K562 (cell line): ENCODE measurements around the gene ZNF45. TPM values are rescaled to one million over a fixed set of nuclear protein-coding genes. Genes with fewer than 3 reads are reported as not detected.
"Not testable (repeated sequence)": the region's sequence is repeated elsewhere in the genome, so short reads cannot be mapped to it uniquely, and the experiment has no call there.

Experiments
- ATAC-seq: fragments of 200-7000 bp; cut with Tn5 transposase; 3 replicates; pipeline ENCODE4 v1.9.1; 2020; ENCODE audit warnings: moderate library complexity
- BruUV-seq: library from RNA; stranded (reverse); fragments of 400-500 nt; replicated peaks from 2 replicates; lab custom pipeline; 2021; lab: Mats Ljungman, UMichigan
- CTCF ChIA-PET: fragments of 300-600 bp; formaldehyde crosslinking; extraction: SDS; loops from one replicate; lab custom pipeline; 2021; ENCODE audit warnings: low intra/inter-chr PET ratio; lab: Yijun Ruan, JAX
- POLR2A ChIA-PET: fragments of 300-600, 350-650 bp; sonication (Branson Sonifier 250); formaldehyde crosslinking; extraction: SDS; loops from one replicate; lab custom pipeline; 2021; ENCODE audit warnings: antibody characterized with exemption, inconsistent platforms; lab: Yijun Ruan, JAX
- DNase-seq, 4 experiments: peaks; one replicate each; pipeline versions ENCODE4 v3.0.0 to v3.0.0-alpha.2; 2011 to 2018; ENCODE audit warnings: low spot score in 3 of 4, mixed read lengths in 3 of 4; ENCODE audit errors: extremely low read depth in 1 of 4
- FAIRE-seq: peaks from 2 replicates; lab custom pipeline; 2011; peaks lifted over from hg19 to GRCh38; lab: Jason Lieb, UNC
- H2AFZ ChIP-seq: 2 replicates; pipeline ENCODE4 v1.6.0; 2011; ENCODE audit warnings: low read depth, low read length, control low read depth, inconsistent platforms
- H3K27ac ChIP-seq: fragments of 200-600 bp; 3 replicates; pipeline ENCODE4 v1.8.0; 2011; ENCODE audit warnings: low read depth, mild to moderate bottlenecking, control low read depth, inconsistent platforms, low read length, moderate library complexity, mixed read lengths; ENCODE audit errors: extremely low read depth
- H3K27me3 ChIP-seq, 2 experiments: fragments of 300-600 bp in 1 of 2; 2 replicates in 1 of 2; 3 replicates in 1 of 2; pipeline versions ENCODE4 v1.6.0 to v1.8.0; 2011; ENCODE audit warnings: inconsistent platforms in 2 of 2, low read length in 2 of 2, mild to moderate bottlenecking in 1 of 2, mixed read lengths in 1 of 2, moderate library complexity in 1 of 2; ENCODE audit not compliant: control insufficient read depth in 2 of 2, insufficient read depth in 2 of 2
- H3K36me3 ChIP-seq: fragments of 300-600 bp; 3 replicates; pipeline ENCODE4 v1.8.0; 2011; ENCODE audit warnings: mild to moderate bottlenecking, low read length, inconsistent platforms; ENCODE audit not compliant: control insufficient read depth, insufficient read depth
- H3K4me1 ChIP-seq, 2 experiments: fragments of 200-600 bp in 1 of 2; replicated peaks in 1 of 2; 2 replicates in 1 of 2; 3 replicates in 1 of 2; pipeline versions ENCODE4 v1.5.1 to v1.8.0; 2011; ENCODE audit warnings: inconsistent platforms in 2 of 2, low read length in 2 of 2, mild to moderate bottlenecking in 1 of 2, mixed read lengths in 1 of 2, moderate library complexity in 1 of 2; ENCODE audit not compliant: control insufficient read depth in 2 of 2, insufficient read depth in 2 of 2
- H3K4me2 ChIP-seq: 2 replicates; pipeline ENCODE4 v1.6.1; 2011; ENCODE audit warnings: low read length, control low read depth, inconsistent platforms, mixed read lengths; ENCODE audit not compliant: insufficient read depth
- H3K4me3 ChIP-seq: fragments of 200-600 bp; sonication (generic), shearing (Covaris generic); 2 replicates; pipeline ENCODE4 v1.5.1; 2016; ENCODE audit warnings: control low read depth, inconsistent platforms
- H3K79me2 ChIP-seq: fragments of 200-600 bp; 3 replicates; pipeline ENCODE4 v1.8.0; 2011; ENCODE audit warnings: low read length, inconsistent platforms; ENCODE audit not compliant: control insufficient read depth, insufficient read depth
- H3K9ac ChIP-seq, 2 experiments: 2 replicates each; pipeline versions ENCODE4 v1.6.0 to v1.6.1; 2011; ENCODE audit warnings: low read depth in 2 of 2, low read length in 2 of 2, control low read depth in 1 of 2, inconsistent platforms in 1 of 2, mild to moderate bottlenecking in 1 of 2, mixed read lengths in 1 of 2; ENCODE audit not compliant: insufficient read depth in 1 of 2
- H3K9me1 ChIP-seq: one replicate; pipeline ENCODE4 v1.6.0; 2011; ENCODE audit warnings: inconsistent platforms, mild to moderate bottlenecking, low read length, moderate library complexity; ENCODE audit not compliant: control insufficient read depth, insufficient read depth
- H3K9me3 ChIP-seq: replicated peaks from 2 replicates; pipeline ENCODE4 v1.5.1; 2011; ENCODE audit warnings: low read depth, low read length, inconsistent platforms; ENCODE audit not compliant: control insufficient read depth, insufficient read depth
- H4K20me1 ChIP-seq: replicated peaks from 2 replicates; pipeline ENCODE4 v1.6.1; 2011; ENCODE audit warnings: low read length, inconsistent platforms, mixed read lengths; ENCODE audit not compliant: control insufficient read depth, insufficient read depth
- POU5F1 ChIP-seq: fragments of 150-350 bp; IDR thresholded peaks from 2 replicates; pipeline ENCODE4 v1.6.1; 2014; ENCODE audit warnings: borderline replicate concordance, low read length, low read depth, mild to moderate bottlenecking; ENCODE audit not compliant: partially characterized antibody
- ZNF274 ChIP-seq: IDR thresholded peaks from 2 replicates; pipeline ENCODE4 v1.6.1; 2011; ENCODE audit warnings: low read depth, mild to moderate bottlenecking, low read length, moderate library complexity, borderline replicate concordance
- WGBS: fragments of 100-300 bp; shearing (Covaris generic); methylation state at CpG from one replicate; pipeline ENCODE4 v1.1.6; 2016; ENCODE audit warnings: low coverage, mixed read lengths; ENCODE audit not compliant: insufficient coverage; ENCODE audit errors: missing lambda C conversion rate; 5-methylcytosine and 5-hydroxymethylcytosine counted together
- in situ Hi-C: fragments of 300-500 bp; cut with MboI; formaldehyde crosslinking; loops from 4 replicates; pipeline ENCODE4 v1.15.0; 2018; ENCODE audit warnings: inconsistent platforms, mixed read lengths
- intact Hi-C: fragments of 100-400 bp; cut with micrococcal nuclease; formaldehyde crosslinking; loops from 2 replicates; pipeline ENCODE4 v1.14.2; 2022
- polyA plus RNA-seq, 8 experiments: library from polyadenylated mRNA; depleted of rRNA in 4 of 8; stranded (reverse) in 5 of 8; unstranded in 3 of 8; fragments of >200 nt; fragmentation: Nextera tagmentation in 2 of 8; fragmentation: Illumina TruSeq in 1 of 8; extraction: Ambion mirVana in 2 of 8; extraction: Trizol in 1 of 8; gene quantifications; 2 replicates each; pipeline versions ENCODE4 v1.2.1 to v1.2.3, GENCODE V29; 2011 to 2014; ENCODE audit warnings: inconsistent platforms in 1 of 8, missing spikeins in 1 of 8
- small RNA-seq: library from RNA; depleted of rRNA; stranded (forward); fragments of <200 nt; gene quantifications from one replicate; pipeline ENCODE3, GENCODE V24; 2014
- total RNA-seq, 7 experiments: library from RNA; depleted of rRNA in 6 of 7; stranded (reverse); fragments of >200 nt in 6 of 7; fragmentation: Illumina TruSeq in 2 of 7; extraction: Trizol in 2 of 7; gene quantifications; 2 replicates each; pipeline versions ENCODE4 v1.2.1 to v1.2.3, GENCODE V29; 2011 to 2021; ENCODE audit warnings: low replicate concordance in 1 of 7

The ZNF45 gene
- total and polyA plus RNA-seq, 9 of the 15 experiments (the other 6 are each of a cell fraction or from before 2014, with no cell fraction given): 2.6 to 10.6 (median 9.4) TPM

- no peaks in the 10 kb centered on the region for H3K4me1 ChIP-seq
- H3K27me3 ChIP-seq: no peaks in the 10 kb centered on the region
- 0% methylated on average over 5 of the region's 5 CpGs for WGBS
- FAIRE-seq: no peak
- ChIA-PET CTCF (no interaction called here), POLR2A (no interaction called here)
- ATAC-seq: no peak
- in situ Hi-C loops: no loop called here
- no peak overlapping the region for H3K4me3 ChIP-seq
- H3K9me3 ChIP-seq: peaks cover 2% of the 10 kb centered on the region; the same call in 1 of the 2 replicates
- H3K36me3 ChIP-seq: no peaks in the 10 kb centered on the region
- H3K27ac ChIP-seq: no peak overlapping the region
- H4K20me1 ChIP-seq: no peaks in the 10 kb centered on the region
- H3K79me2 ChIP-seq: no peaks in the 10 kb centered on the region
- no peak overlapping the region for H3K4me2 ChIP-seq
- intact Hi-C loops: no loop called here
- BruUV-seq: no TSS peak
- TF ChIP-seq ZNF274 (peak; percentile 96), POU5F1 (no peak)
- no peak overlapping the region for H3K9ac ChIP-seq
- H2AFZ ChIP-seq: no peak overlapping the region
- H3K9me1 ChIP-seq: no peaks in the 10 kb centered on the region
- DNase-seq: no peak
These were observed 62.3 kb downstream of the ZNF45 start for GRCh38 chr19:43872547-43873336.

GRCh38 chr19:43866923-43867322, 68.2 kb downstream of the ZNF45 start:
- H3K4me2 ChIP-seq, FAIRE-seq, H3K9ac ChIP-seq, POLR2A ChIA-PET, H3K27ac ChIP-seq, H2AFZ ChIP-seq, H3K36me3 ChIP-seq, in situ Hi-C loops, H3K27me3 ChIP-seq, H3K9me1 ChIP-seq, H3K79me2 ChIP-seq, ATAC-seq, H4K20me1 ChIP-seq, CTCF ChIA-PET, BruUV-seq, DNase-seq, H3K9me3 ChIP-seq, intact Hi-C loops, H3K4me1 ChIP-seq, H3K4me3 ChIP-seq: not testable (repeated sequence)
- 3% methylated on average over 20 of the region's 28 CpGs for WGBS

Small RNAs within 50 kb of the gene (small RNA-seq; reads per million reads assigned to genes)
- not detected for gene AC006213.5

Other genes with a start within 250 kb of the ZNF45 start
Only the 7 nearest of the 16 such genes appear.
- 7.9 TPM in 2 replicates for gene ZNF283, start 108.0 kb downstream of the ZNF45 start, total RNA-seq (2014; rRNA removed)
- gene ZNF283, start 108.0 kb downstream of the ZNF45 start, total RNA-seq (2014; rRNA removed; fragmentation: Illumina TruSeq; extraction: Trizol): 19.5 and 21.3 TPM in 2 replicates
- 11.3 and 14.0 TPM in 2 replicates for gene ZNF283, start 108.0 kb downstream of the ZNF45 start, total RNA-seq (2015; rRNA removed; fragmentation: Illumina TruSeq; extraction: Trizol)
- gene ZNF283, start 108.0 kb downstream of the ZNF45 start, total RNA-seq (2021): 10.3 and 10.7 TPM in 2 replicates
- 7.3 and 9.8 TPM in 2 replicates for gene ZNF283, start 108.0 kb downstream of the ZNF45 start, polyA plus RNA-seq (2011; rRNA removed)
- gene ZNF283, start 108.0 kb downstream of the ZNF45 start, polyA plus RNA-seq (2014; fragmentation: Illumina TruSeq; extraction: Trizol): 6.2 and 7.0 TPM in 2 replicates
- 10 to 100 TPM in 1 of 2 experiments, 1 to 10 TPM in 1; 6.0 to 11.1 TPM for gene ZNF283, start 108.0 kb downstream of the ZNF45 start, polyA plus RNA-seq (2014; fragmentation: Nextera tagmentation; extraction: Ambion mirVana)
- 7.2 and 9.4 TPM in 2 replicates for gene ZNF283, start 108.0 kb downstream of the ZNF45 start, polyA plus RNA-seq (2014; rRNA removed)
- 0.20 and 0.41 TPM in 2 replicates for gene ZNF404, start 51.3 kb downstream of the ZNF45 start, total RNA-seq (2014; rRNA removed)
- gene ZNF404, start 51.3 kb downstream of the ZNF45 start, total RNA-seq (2014; rRNA removed; fragmentation: Illumina TruSeq; extraction: Trizol): 0.40 and 0.54 TPM in 2 replicates
- 0.19 and 0.25 TPM in 2 replicates for gene ZNF404, start 51.3 kb downstream of the ZNF45 start, total RNA-seq (2015; rRNA removed; fragmentation: Illumina TruSeq; extraction: Trizol)
- gene ZNF404, start 51.3 kb downstream of the ZNF45 start, total RNA-seq (2021): 0.22 and 0.36 TPM in 2 replicates
- gene ZNF404, start 51.3 kb downstream of the ZNF45 start, polyA plus RNA-seq (2011; rRNA removed): 0.45 and 0.67 TPM in 2 replicates
- gene ZNF404, start 51.3 kb downstream of the ZNF45 start, polyA plus RNA-seq (2014; fragmentation: Illumina TruSeq; extraction: Trizol): 0.15 and 0.61 TPM in 2 replicates
- under 1 TPM; 0.15 to 0.55 TPM for gene ZNF404, start 51.3 kb downstream of the ZNF45 start, polyA plus RNA-seq (2014; fragmentation: Nextera tagmentation; extraction: Ambion mirVana)
- gene ZNF404, start 51.3 kb downstream of the ZNF45 start, polyA plus RNA-seq (2014; rRNA removed): 0.23 and 0.44 TPM in 2 replicates
- 0.32 and 1.2 TPM in 2 replicates for gene ZNF221, start 15.9 kb upstream of the ZNF45 start, total RNA-seq (2014; rRNA removed)
- gene ZNF221, start 15.9 kb upstream of the ZNF45 start, total RNA-seq (2014; rRNA removed; fragmentation: Illumina TruSeq; extraction: Trizol): 1.2 and 1.4 TPM in 2 replicates
- gene ZNF221, start 15.9 kb upstream of the ZNF45 start, total RNA-seq (2015; rRNA removed; fragmentation: Illumina TruSeq; extraction: Trizol): 0.80 and 0.98 TPM in 2 replicates
- 0.78 and 1.1 TPM in 2 replicates for gene ZNF221, start 15.9 kb upstream of the ZNF45 start, total RNA-seq (2021)
- gene ZNF221, start 15.9 kb upstream of the ZNF45 start, polyA plus RNA-seq (2011; rRNA removed): 0.09 and 0.35 TPM in 2 replicates
- gene ZNF221, start 15.9 kb upstream of the ZNF45 start, polyA plus RNA-seq (2014; fragmentation: Illumina TruSeq; extraction: Trizol): 0.40 and 0.43 TPM in 2 replicates
- under 1 TPM; 0.45 to 0.52 TPM for gene ZNF221, start 15.9 kb upstream of the ZNF45 start, polyA plus RNA-seq (2014; fragmentation: Nextera tagmentation; extraction: Ambion mirVana)
- 0.34 and 0.42 TPM in 2 replicates for gene ZNF221, start 15.9 kb upstream of the ZNF45 start, polyA plus RNA-seq (2014; rRNA removed)
- 0.09 and 0.29 TPM in 2 replicates for gene ZNF155, start 48.9 kb upstream of the ZNF45 start, total RNA-seq (2014; rRNA removed)
- 0.67 and 0.76 TPM in 2 replicates for gene ZNF155, start 48.9 kb upstream of the ZNF45 start, total RNA-seq (2014; rRNA removed; fragmentation: Illumina TruSeq; extraction: Trizol)
- 0.26 and 0.29 TPM in 2 replicates for gene ZNF155, start 48.9 kb upstream of the ZNF45 start, total RNA-seq (2015; rRNA removed; fragmentation: Illumina TruSeq; extraction: Trizol)
- gene ZNF155, start 48.9 kb upstream of the ZNF45 start, total RNA-seq (2021): 0.47 and 0.62 TPM in 2 replicates
- gene ZNF155, start 48.9 kb upstream of the ZNF45 start, polyA plus RNA-seq (2011; rRNA removed): 0.09 and 0.20 TPM in 2 replicates
- 0.22 and 0.28 TPM in 2 replicates for gene ZNF155, start 48.9 kb upstream of the ZNF45 start, polyA plus RNA-seq (2014; fragmentation: Illumina TruSeq; extraction: Trizol)
- under 1 TPM; 0.37 to 0.53 TPM for gene ZNF155, start 48.9 kb upstream of the ZNF45 start, polyA plus RNA-seq (2014; fragmentation: Nextera tagmentation; extraction: Ambion mirVana)
- gene ZNF155, start 48.9 kb upstream of the ZNF45 start, polyA plus RNA-seq (2014; rRNA removed): 0.26 and 0.40 TPM in 2 replicates
- 1.3 and 1.6 TPM in 2 replicates for gene ZNF230, start 67.7 kb upstream of the ZNF45 start, total RNA-seq (2014; rRNA removed)
- gene ZNF230, start 67.7 kb upstream of the ZNF45 start, total RNA-seq (2014; rRNA removed; fragmentation: Illumina TruSeq; extraction: Trizol): 2.4 and 3.0 TPM in 2 replicates
- gene ZNF230, start 67.7 kb upstream of the ZNF45 start, total RNA-seq (2015; rRNA removed; fragmentation: Illumina TruSeq; extraction: Trizol): 1.6 and 2.3 TPM in 2 replicates
- 1.8 and 3.1 TPM in 2 replicates for gene ZNF230, start 67.7 kb upstream of the ZNF45 start, total RNA-seq (2021)
- 2.2 and 4.0 TPM in 2 replicates for gene ZNF230, start 67.7 kb upstream of the ZNF45 start, polyA plus RNA-seq (2011; rRNA removed)
- 1.7 and 2.2 TPM in 2 replicates for gene ZNF230, start 67.7 kb upstream of the ZNF45 start, polyA plus RNA-seq (2014; fragmentation: Illumina TruSeq; extraction: Trizol)
- gene ZNF230, start 67.7 kb upstream of the ZNF45 start, polyA plus RNA-seq (2014; fragmentation: Nextera tagmentation; extraction: Ambion mirVana): 1 to 10 TPM; 2.0 TPM
- 2.3 and 3.1 TPM in 2 replicates for gene ZNF230, start 67.7 kb upstream of the ZNF45 start, polyA plus RNA-seq (2014; rRNA removed)
- gene ZNF222, start 90.1 kb upstream of the ZNF45 start, total RNA-seq (2014; rRNA removed): 2.2 and 4.2 TPM in 2 replicates
- gene ZNF222, start 90.1 kb upstream of the ZNF45 start, total RNA-seq (2014; rRNA removed; fragmentation: Illumina TruSeq; extraction: Trizol): 4.5 and 5.8 TPM in 2 replicates
- 2.3 and 3.0 TPM in 2 replicates for gene ZNF222, start 90.1 kb upstream of the ZNF45 start, total RNA-seq (2015; rRNA removed; fragmentation: Illumina TruSeq; extraction: Trizol)
- gene ZNF222, start 90.1 kb upstream of the ZNF45 start, total RNA-seq (2021): 2.3 and 2.8 TPM in 2 replicates
- 1.8 and 2.3 TPM in 2 replicates for gene ZNF222, start 90.1 kb upstream of the ZNF45 start, polyA plus RNA-seq (2011; rRNA removed)
- 3.6 and 3.8 TPM in 2 replicates for gene ZNF222, start 90.1 kb upstream of the ZNF45 start, polyA plus RNA-seq (2014; fragmentation: Illumina TruSeq; extraction: Trizol)
- gene ZNF222, start 90.1 kb upstream of the ZNF45 start, polyA plus RNA-seq (2014; fragmentation: Nextera tagmentation; extraction: Ambion mirVana): 1 to 10 TPM; 2.4 to 3.6 TPM
- gene ZNF222, start 90.1 kb upstream of the ZNF45 start, polyA plus RNA-seq (2014; rRNA removed): 2.8 and 4.6 TPM in 2 replicates
- gene ZNF223, start 116.8 kb upstream of the ZNF45 start, total RNA-seq (2014; rRNA removed): 1.2 and 1.3 TPM in 2 replicates
- 0.44 and 0.70 TPM in 2 replicates for gene ZNF223, start 116.8 kb upstream of the ZNF45 start, total RNA-seq (2014; rRNA removed; fragmentation: Illumina TruSeq; extraction: Trizol)
- 0.54 and 0.57 TPM in 2 replicates for gene ZNF223, start 116.8 kb upstream of the ZNF45 start, total RNA-seq (2015; rRNA removed; fragmentation: Illumina TruSeq; extraction: Trizol)
- 0.35 and 0.85 TPM in 2 replicates for gene ZNF223, start 116.8 kb upstream of the ZNF45 start, total RNA-seq (2021)
- gene ZNF223, start 116.8 kb upstream of the ZNF45 start, polyA plus RNA-seq (2011; rRNA removed): 0.21 and 0.26 TPM in 2 replicates
- gene ZNF223, start 116.8 kb upstream of the ZNF45 start, polyA plus RNA-seq (2014; fragmentation: Illumina TruSeq; extraction: Trizol): 0.71 and 1.1 TPM in 2 replicates
- 1 to 10 TPM; 1.2 to 1.8 TPM for gene ZNF223, start 116.8 kb upstream of the ZNF45 start, polyA plus RNA-seq (2014; fragmentation: Nextera tagmentation; extraction: Ambion mirVana)
- gene ZNF223, start 116.8 kb upstream of the ZNF45 start, polyA plus RNA-seq (2014; rRNA removed): 0.98 and 1.1 TPM in 2 replicates